SK-N-SH treated with all-trans-retinoic acid at 6 μM for 48 hours (cell line): Measurements from ENCODE around the gene NGLY1.

Experiments
- ATAC-seq: fragments of 200-7000 bp; cut with Tn5 transposase; 3 replicates; pipeline ENCODE4 v1.9.1; 2020; ENCODE audit warnings: mild to moderate bottlenecking, moderate library complexity
- BACH2 ChIP-seq: fragments of 250-450 bp; sonication (Bioruptor Pico); IDR thresholded peaks from 2 replicates; pipeline ENCODE4 v1.9.0; 2021; ENCODE audit warnings: mild to moderate bottlenecking, borderline replicate concordance
- CSDC2 ChIP-seq: fragments of 250-450 bp; sonication (Bioruptor Pico); IDR thresholded peaks from 2 replicates; pipeline ENCODE4 v1.5.0; 2020; ENCODE audit warnings: mild to moderate bottlenecking, moderate library complexity
- CSRNP3 ChIP-seq: fragments of 250-450 bp; sonication (Bioruptor Pico); IDR thresholded peaks from 2 replicates; pipeline ENCODE4 v1.5.1; 2021; ENCODE audit warnings: mild to moderate bottlenecking, moderate library complexity
- GLIS3 ChIP-seq: fragments of 250-450 bp; sonication (Bioruptor Pico); IDR thresholded peaks from 2 replicates; pipeline ENCODE4 v1.5.0; 2020; ENCODE audit warnings: mild to moderate bottlenecking, moderate library complexity
- OSR1 ChIP-seq: fragments of 250-450 bp; sonication (Bioruptor Pico); IDR thresholded peaks from 2 replicates; pipeline ENCODE4 v1.8.0; 2022; ENCODE audit warnings: moderate library complexity, mild to moderate bottlenecking, inconsistent platforms
- PATZ1 ChIP-seq: fragments of 250-450 bp; sonication (Bioruptor Pico); IDR thresholded peaks from 2 replicates; pipeline ENCODE4 v1.8.0; 2020; ENCODE audit warnings: mild to moderate bottlenecking, moderate library complexity, borderline replicate concordance
- PPARA ChIP-seq: fragments of 250-450 bp; sonication (Bioruptor Pico); IDR thresholded peaks from 2 replicates; pipeline ENCODE4 v1.5.0; 2020; ENCODE audit warnings: mild to moderate bottlenecking, borderline replicate concordance
- TCF4 ChIP-seq: fragments of 250-450 bp; sonication (Bioruptor Pico); IDR thresholded peaks from 2 replicates; pipeline ENCODE4 v1.8.0; 2021; ENCODE audit warnings: mild to moderate bottlenecking, moderate library complexity, borderline replicate concordance
- TOX ChIP-seq: fragments of 250-450 bp; sonication (Bioruptor Pico); IDR thresholded peaks from 2 replicates; pipeline ENCODE4 v1.8.0; 2021; ENCODE audit warnings: mild to moderate bottlenecking, moderate library complexity, borderline replicate concordance
- TSHZ2 ChIP-seq: fragments of 250-450 bp; sonication (Bioruptor Pico); IDR thresholded peaks from 2 replicates; pipeline ENCODE4 v1.5.0; 2020; ENCODE audit warnings: mild to moderate bottlenecking, moderate library complexity
- ZC3H10 ChIP-seq: fragments of 250-450 bp; sonication (Bioruptor Pico); IDR thresholded peaks from 2 replicates; pipeline ENCODE4 v1.5.1; 2021; ENCODE audit warnings: mild to moderate bottlenecking, moderate library complexity
- ZFP3 ChIP-seq: fragments of 250-450 bp; sonication (Bioruptor Pico); IDR thresholded peaks from 2 replicates; pipeline ENCODE4 v1.5.0; 2020; ENCODE audit warnings: mild to moderate bottlenecking, moderate library complexity
- ZFP30 ChIP-seq: fragments of 450-650 bp; formaldehyde crosslinking; IDR thresholded peaks from 2 replicates; pipeline ENCODE4 v1.5.0; 2022; ENCODE audit warnings: mild to moderate bottlenecking, moderate library complexity
- ZNF70 ChIP-seq: fragments of 450-650 bp; formaldehyde crosslinking; IDR thresholded peaks from 2 replicates; pipeline ENCODE4 v1.5.0; 2020; ENCODE audit warnings: mild to moderate bottlenecking, moderate library complexity
- ZNF8 ChIP-seq: fragments of 450-650 bp; formaldehyde crosslinking; IDR thresholded peaks from 2 replicates; pipeline ENCODE4 v1.5.0; 2020; ENCODE audit warnings: mild to moderate bottlenecking, moderate library complexity
- TF ChIP-seq, protein P1 (sequence below): fragments of 250-450 bp; sonication (Bioruptor Pico); IDR thresholded peaks from 2 replicates; pipeline ENCODE4 v1.8.0; 2021; ENCODE audit warnings: low read depth, mild to moderate bottlenecking, moderate library complexity, borderline replicate concordance

The NGLY1 gene

GRCh38 chr3:25817107-25817506 is 33.9 kb upstream of the NGLY1 start:
- TF ChIP-seq BACH2 (CRISPR knock-in tag) (no peak), ZFP30 (CRISPR knock-in tag) (no peak), OSR1 (CRISPR knock-in tag) (no peak), GLIS3 (CRISPR knock-in tag) (no peak), CSDC2 (no peak), ZNF8 (CRISPR knock-in tag) (no peak), ZC3H10 (no peak), TCF4 (CRISPR knock-in tag) (no peak), CSRNP3 (no peak), TOX (CRISPR knock-in tag) (no peak)
- TF ChIP-seq, protein P1, sequence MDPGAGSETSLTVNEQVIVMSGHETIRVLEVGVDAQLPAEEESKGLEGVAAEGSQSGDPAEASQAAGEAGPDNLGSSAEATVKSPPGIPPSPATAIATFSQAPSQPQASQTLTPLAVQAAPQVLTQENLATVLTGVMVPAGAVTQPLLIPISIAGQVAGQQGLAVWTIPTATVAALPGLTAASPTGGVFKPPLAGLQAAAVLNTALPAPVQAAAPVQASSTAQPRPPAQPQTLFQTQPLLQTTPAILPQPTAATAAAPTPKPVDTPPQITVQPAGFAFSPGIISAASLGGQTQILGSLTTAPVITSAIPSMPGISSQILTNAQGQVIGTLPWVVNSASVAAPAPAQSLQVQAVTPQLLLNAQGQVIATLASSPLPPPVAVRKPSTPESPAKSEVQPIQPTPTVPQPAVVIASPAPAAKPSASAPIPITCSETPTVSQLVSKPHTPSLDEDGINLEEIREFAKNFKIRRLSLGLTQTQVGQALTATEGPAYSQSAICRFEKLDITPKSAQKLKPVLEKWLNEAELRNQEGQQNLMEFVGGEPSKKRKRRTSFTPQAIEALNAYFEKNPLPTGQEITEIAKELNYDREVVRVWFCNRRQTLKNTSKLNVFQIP (CRISPR knock-in tag), result no peak
- ATAC-seq, result no peak

GRCh38 chr3:25812644-25813043 is 29.4 kb upstream of the NGLY1 start:
- no peak for TF ChIP-seq BACH2 (CRISPR knock-in tag)
- TF ChIP-seq, all 23 proteins: peak for 0
- no peak for ATAC-seq

DNA sequence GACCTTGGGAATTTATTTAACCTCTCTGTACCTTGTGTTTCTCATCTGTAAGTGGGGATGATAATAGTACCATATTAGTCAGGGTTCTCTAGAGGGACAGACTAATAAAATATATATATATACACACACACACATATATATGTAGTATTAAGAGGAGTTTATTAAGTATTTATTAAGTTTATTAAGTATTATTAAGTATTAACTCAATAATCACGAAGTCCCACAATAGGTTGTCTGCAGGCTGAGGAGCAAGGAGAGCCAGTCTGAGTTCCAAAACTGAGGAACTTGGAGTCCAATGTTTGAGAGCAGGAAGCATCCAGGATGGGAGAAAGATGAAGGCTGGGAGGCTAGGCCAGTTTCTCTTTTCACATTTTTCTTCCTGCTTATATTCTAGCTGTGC is 21.4 kb upstream of the NGLY1 start:
- ATAC-seq, result no peak
- no peak for TF ChIP-seq BACH2 (CRISPR knock-in tag)
- no peak for TF ChIP-seq GLIS3 (CRISPR knock-in tag)
- no peak for TF ChIP-seq PPARA (CRISPR knock-in tag)
- TF ChIP-seq CSDC2, result no peak
- TF ChIP-seq, all 23 proteins: peak for 0

GRCh38 chr3:25803833-25804232 is 20.6 kb upstream of the NGLY1 start:
- ATAC-seq, result no peak
- TF ChIP-seq ZC3H10, result no peak
- TF ChIP-seq, all 23 proteins: peak for 0

DNA sequence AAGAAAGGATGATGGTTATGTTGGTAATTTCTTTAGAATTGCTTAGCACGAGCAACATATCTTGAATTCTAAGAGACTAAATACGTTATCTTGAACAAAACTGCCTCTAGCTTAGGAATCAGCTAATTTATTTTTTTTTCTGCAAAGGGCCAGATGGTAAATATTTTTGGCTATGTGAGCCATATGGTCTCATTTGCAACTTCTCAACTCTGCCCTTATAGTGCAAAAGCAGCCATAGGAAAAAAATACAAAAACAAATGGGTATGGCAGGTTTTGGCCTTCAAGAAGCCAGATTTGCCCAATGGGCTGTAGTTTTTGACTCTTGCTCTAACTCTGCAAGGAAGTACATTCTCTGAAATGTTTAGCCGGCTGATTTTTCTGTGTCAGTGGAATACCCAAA is 18.5 kb upstream of the NGLY1 start:
- TF ChIP-seq ZFP30 (CRISPR knock-in tag), result no peak
- no peak for TF ChIP-seq ZNF70 (CRISPR knock-in tag)
- no peak for TF ChIP-seq TSHZ2 (CRISPR knock-in tag)
- no peak for TF ChIP-seq BACH2 (CRISPR knock-in tag)
- no peak for TF ChIP-seq CSRNP3
- TF ChIP-seq OSR1 (CRISPR knock-in tag), result no peak
- no peak for TF ChIP-seq ZNF8 (CRISPR knock-in tag)
- no peak for ATAC-seq

GRCh38 chr3:25789596-25790556 is 6.6 kb upstream of the NGLY1 start, which contains the start of gene OXSM:
OXSM (plus strand) TSS chr3:25790090; CDS start chr3:25791021, 931 bp downstream.
- TF ChIP-seq ZFP3 (CRISPR knock-in tag), result peak; percentile 57; the same call in 1 of the 2 replicates
- TF ChIP-seq PATZ1, result no peak
- TF ChIP-seq TSHZ2 (CRISPR knock-in tag), result peak; percentile 54; the same call in 1 of the 2 replicates
- TF ChIP-seq, all 23 proteins: peak for 2
- ATAC-seq, result peak; percentile 97
